ENCODE data around the gene RFXAP. TPM values are rescaled to one million over a fixed set of nuclear protein-coding genes. Genes with fewer than 3 reads are reported as not detected.

RFXAP gene
- polyA plus RNA-seq, 1 donor (not counting 4 experiments of a cell fraction or from before 2014, with no cell fraction given): 2.8 TPM

DNA sequence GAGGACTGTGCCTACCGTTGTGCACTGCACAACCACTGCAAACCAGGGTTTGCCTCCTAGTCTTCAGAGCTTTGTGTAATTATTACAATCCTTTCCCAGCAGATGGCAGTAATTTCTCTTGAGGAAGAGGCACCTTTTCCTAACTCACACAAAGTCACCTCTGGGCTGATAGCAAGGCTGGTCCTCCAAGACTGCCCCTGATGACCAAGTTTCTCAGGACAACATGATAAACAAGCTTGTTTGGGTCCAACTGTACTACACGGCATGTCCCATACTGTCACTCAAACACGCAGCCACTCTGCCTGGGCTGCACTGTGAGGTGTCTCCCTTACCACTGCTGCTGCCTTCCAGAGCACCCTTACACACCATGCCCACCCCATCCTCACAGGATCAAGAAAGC lies 39.3 kb downstream of the RFXAP start:
- no peak overlapping the region for H3K4me2 ChIP-seq (ENCODE audit: control insufficient read depth, extremely low read depth, insufficient read depth, low read depth, low read length)
- H4K20me1 ChIP-seq (ENCODE audit: control insufficient read depth, extremely low read depth, insufficient read depth, low read length): no peaks in the 10 kb centered on the region
- FAIRE-seq (no peak), DNase-seq (ENCODE audit: low read depth, low spot score) (no peak)
- no peak overlapping the region for H3K9ac ChIP-seq (ENCODE audit: control insufficient read depth, extremely low read depth, insufficient read depth, low read length)
- no peaks in the 10 kb centered on the region for H3K9me3 ChIP-seq (ENCODE audit: control insufficient read depth, low read depth, low read length)
- no peaks in the 10 kb centered on the region for H3K36me3 ChIP-seq (ENCODE audit: control insufficient read depth in 2 of 2, extremely low read depth in 1 of 2, insufficient read depth in 2 of 2, low read length in 2 of 2)
- TF ChIP-seq, protein P1, sequence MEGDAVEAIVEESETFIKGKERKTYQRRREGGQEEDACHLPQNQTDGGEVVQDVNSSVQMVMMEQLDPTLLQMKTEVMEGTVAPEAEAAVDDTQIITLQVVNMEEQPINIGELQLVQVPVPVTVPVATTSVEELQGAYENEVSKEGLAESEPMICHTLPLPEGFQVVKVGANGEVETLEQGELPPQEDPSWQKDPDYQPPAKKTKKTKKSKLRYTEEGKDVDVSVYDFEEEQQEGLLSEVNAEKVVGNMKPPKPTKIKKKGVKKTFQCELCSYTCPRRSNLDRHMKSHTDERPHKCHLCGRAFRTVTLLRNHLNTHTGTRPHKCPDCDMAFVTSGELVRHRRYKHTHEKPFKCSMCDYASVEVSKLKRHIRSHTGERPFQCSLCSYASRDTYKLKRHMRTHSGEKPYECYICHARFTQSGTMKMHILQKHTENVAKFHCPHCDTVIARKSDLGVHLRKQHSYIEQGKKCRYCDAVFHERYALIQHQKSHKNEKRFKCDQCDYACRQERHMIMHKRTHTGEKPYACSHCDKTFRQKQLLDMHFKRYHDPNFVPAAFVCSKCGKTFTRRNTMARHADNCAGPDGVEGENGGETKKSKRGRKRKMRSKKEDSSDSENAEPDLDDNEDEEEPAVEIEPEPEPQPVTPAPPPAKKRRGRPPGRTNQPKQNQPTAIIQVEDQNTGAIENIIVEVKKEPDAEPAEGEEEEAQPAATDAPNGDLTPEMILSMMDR (optimal IDR thresholded peaks at IDR 0.05 in 1 of 3, IDR thresholded peaks at IDR 0.05 in 1 of 3, conservative IDR thresholded peaks at IDR 0.05 in 1 of 3; ENCODE audit: extremely low read depth in 1 of 3, insufficient read depth in 2 of 3, low read length in 3 of 3): peak; percentile 47 to 53 (median 52)
- TF ChIP-seq EZH2 (IDR thresholded peaks at IDR 0.05; ENCODE audit: low read length): no peak
- H3K4me3 ChIP-seq (ENCODE audit: control insufficient read depth in 2 of 3, extremely low read depth in 1 of 3, insufficient read depth in 2 of 3, low read depth in 1 of 3, low read length in 3 of 3): no peak overlapping the region
- H3K27ac ChIP-seq (ENCODE audit: control insufficient read depth, insufficient read depth, low read length): no peak overlapping the region
- no peak overlapping the region for H2AFZ ChIP-seq (ENCODE audit: control insufficient read depth, low read length)
- H3K79me2 ChIP-seq (ENCODE audit: control insufficient read depth, insufficient read depth, low read length): no peaks in the 10 kb centered on the region
- no peaks in the 10 kb centered on the region for H3K4me1 ChIP-seq (ENCODE audit: control insufficient read depth, extremely low read depth, insufficient read depth, low read length)
- H3K9me1 ChIP-seq (ENCODE audit: control insufficient read depth, extremely low read depth, insufficient read depth, low read length): no peaks in the 10 kb centered on the region
- H3K27me3 ChIP-seq (ENCODE audit: control insufficient read depth, extremely low read depth, insufficient read depth, low read length): no peaks in the 10 kb centered on the region
- dilution Hi-C loops (cut with MboI; ENCODE audit: extremely low pct_ligation_motif_present, low sequenced_read_pairs): no loop called here

DNA sequence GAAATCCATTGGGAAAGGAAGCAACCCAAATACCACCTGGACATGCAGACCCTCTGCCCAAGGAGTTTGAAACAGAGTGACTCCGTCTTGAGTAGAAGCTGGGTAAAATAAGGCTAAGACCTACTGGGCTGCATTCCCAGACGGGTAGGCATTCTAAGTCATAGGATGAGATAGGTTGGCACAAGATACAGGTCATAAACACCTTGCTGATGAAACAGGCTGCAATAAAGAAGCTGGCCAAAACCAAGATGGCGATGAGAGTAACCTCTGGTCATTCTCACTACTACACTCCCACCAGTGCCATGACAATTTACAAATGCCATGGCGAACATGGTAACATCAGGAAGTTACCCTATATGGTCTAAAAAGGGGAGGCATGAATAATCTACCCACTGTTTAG lies 40.2 kb downstream of the RFXAP start:
- Histone ChIP-seq H3K4me2 (ENCODE audit: control insufficient read depth, extremely low read depth, insufficient read depth, low read depth, low read length) (no peak overlapping the region), H3K4me1 (ENCODE audit: control insufficient read depth, extremely low read depth, insufficient read depth, low read length) (no peaks in the 10 kb centered on the region), H3K27me3 (ENCODE audit: control insufficient read depth, extremely low read depth, insufficient read depth, low read length) (no peaks in the 10 kb centered on the region), H4K20me1 (ENCODE audit: control insufficient read depth, extremely low read depth, insufficient read depth, low read length) (no peaks in the 10 kb centered on the region), H3K4me3 (ENCODE audit: control insufficient read depth in 2 of 3, extremely low read depth in 1 of 3, insufficient read depth in 2 of 3, low read depth in 1 of 3, low read length in 3 of 3) (no peak overlapping the region), H3K27ac (ENCODE audit: control insufficient read depth, insufficient read depth, low read length) (no peak overlapping the region), H3K79me2 (ENCODE audit: control insufficient read depth, insufficient read depth, low read length) (no peaks in the 10 kb centered on the region), H2AFZ (ENCODE audit: control insufficient read depth, low read length) (no peak overlapping the region), H3K9me1 (ENCODE audit: control insufficient read depth, extremely low read depth, insufficient read depth, low read length) (no peaks in the 10 kb centered on the region), H3K9ac (ENCODE audit: control insufficient read depth, extremely low read depth, insufficient read depth, low read length) (no peak overlapping the region), H3K36me3 (ENCODE audit: control insufficient read depth in 2 of 2, extremely low read depth in 1 of 2, insufficient read depth in 2 of 2, low read length in 2 of 2) (no peaks in the 10 kb centered on the region), H3K9me3 (ENCODE audit: control insufficient read depth, low read depth, low read length) (no peaks in the 10 kb centered on the region)
- FAIRE-seq (no peak), DNase-seq (ENCODE audit: low read depth, low spot score) (no peak)
- dilution Hi-C loops (cut with MboI; ENCODE audit: extremely low pct_ligation_motif_present, low sequenced_read_pairs): no loop called here
- TF ChIP-seq EZH2 (IDR thresholded peaks at IDR 0.05; ENCODE audit: low read length): no peak
- TF ChIP-seq, protein P1 (optimal IDR thresholded peaks at IDR 0.05 in 1 of 3, IDR thresholded peaks at IDR 0.05 in 1 of 3, conservative IDR thresholded peaks at IDR 0.05 in 1 of 3; ENCODE audit: extremely low read depth in 1 of 3, insufficient read depth in 2 of 3, low read length in 3 of 3): no peak

Data from keratinocyte (primary cell).